ENCODE measurements around the gene SERPINE3.

The SERPINE3 gene

DNA sequence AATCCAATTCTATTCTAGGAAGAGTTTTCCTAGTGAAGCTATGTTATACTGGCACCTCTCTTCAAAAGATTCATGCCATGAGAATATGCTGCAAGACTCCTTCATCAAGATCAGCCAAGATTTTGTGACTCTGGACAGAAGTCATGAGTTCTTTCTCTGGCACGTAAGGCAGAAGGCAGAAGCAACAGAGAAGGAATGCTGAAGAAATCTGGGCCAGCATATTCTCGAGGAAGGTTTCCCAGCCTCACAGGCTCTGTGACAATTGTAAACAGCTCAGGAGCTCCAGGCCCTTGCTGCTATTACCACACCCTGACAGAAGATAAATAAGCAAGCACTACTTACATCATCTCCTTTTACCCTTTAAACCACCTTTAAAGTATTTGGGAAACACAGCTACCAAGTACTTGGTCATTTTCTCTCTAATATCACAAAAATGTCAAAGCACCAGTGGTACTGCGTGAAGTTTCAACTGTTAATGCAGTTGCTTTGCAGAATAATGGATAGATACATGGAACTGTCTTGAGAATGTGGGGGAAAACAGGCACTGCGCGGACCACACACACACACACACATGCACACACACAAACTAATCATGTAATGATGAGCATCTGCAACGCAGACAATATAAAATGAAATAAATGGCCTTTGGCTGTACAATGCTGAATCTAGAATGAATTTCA, 57.9 kb downstream of the SERPINE3 start:
- ChIA-PET POLR2A (interaction anchor here (0.9 kb wide), 1 partner anchor 56 kb away, joined by 3 read pairs; no protein-coding TSS in a partner anchor), CTCF (no interaction called here)
- DNase-seq (ENCODE audit: extremely low spot score), result no peak
- TF ChIP-seq CTCF (IDR thresholded peaks at IDR 0.05; ENCODE audit: control extremely low read depth, extremely low read depth, low read depth, missing control alignments), result no peak

GRCh38 chr13:51405176-51405575, 65.7 kb downstream of the SERPINE3 start:
- ChIA-PET CTCF (interaction anchor here (0.9 to 2.7 kb wide), 6 partner anchors 9 to 392 kb away, joined by 3 to 10 read pairs (median 4); no protein-coding TSS in a partner anchor), POLR2A (no interaction called here)
- no peak for TF ChIP-seq CTCF (IDR thresholded peaks at IDR 0.05; ENCODE audit: control extremely low read depth, extremely low read depth, low read depth, missing control alignments)
- no peak for DNase-seq (ENCODE audit: extremely low spot score)

- ChIA-PET CTCF (no interaction called here), POLR2A (no interaction called here)
- no peak for TF ChIP-seq CTCF (IDR thresholded peaks at IDR 0.05; ENCODE audit: control extremely low read depth, extremely low read depth, low read depth, missing control alignments)
- DNase-seq (ENCODE audit: extremely low spot score), result no peak
Observed at GRCh38 chr13:51412431-51412830, 72.9 kb downstream of the SERPINE3 start.
